GM18868 (cell line): ENCODE measurements around the gene BEND7.
"Not testable (repeated sequence)": the region's sequence is repeated elsewhere in the genome, so short reads cannot be mapped to it uniquely, and the experiment has no call there.

Source experiments
- ATAC-seq: cut with Tn5 transposase; IDR thresholded peaks from one replicate; pipeline ENCODE4 v1.9.1; 2021; ENCODE audit warnings: mild to moderate bottlenecking, moderate library complexity; ENCODE audit not compliant: unreplicated experiment

Gene BEND7

DNA sequence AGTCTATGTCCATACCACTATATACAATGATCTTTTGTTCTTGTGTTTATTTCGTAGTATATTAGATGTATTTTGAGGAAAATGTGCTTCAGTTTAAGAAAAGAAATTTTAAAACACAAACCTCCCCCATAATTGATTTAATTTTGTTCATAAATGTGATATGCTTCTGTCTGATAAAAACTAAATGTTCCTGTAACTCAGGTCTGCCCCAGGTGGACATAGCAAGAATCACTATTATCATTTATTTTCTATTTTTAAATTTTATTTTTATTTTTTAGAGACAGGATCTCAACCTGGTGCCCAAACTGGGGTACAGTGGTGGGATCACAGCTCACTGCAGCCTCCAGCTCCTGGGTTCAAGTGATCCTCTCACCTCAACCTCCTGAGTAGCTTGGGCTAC, 43.2 kb downstream of the BEND7 start:
- ATAC-seq = no peak

DNA sequence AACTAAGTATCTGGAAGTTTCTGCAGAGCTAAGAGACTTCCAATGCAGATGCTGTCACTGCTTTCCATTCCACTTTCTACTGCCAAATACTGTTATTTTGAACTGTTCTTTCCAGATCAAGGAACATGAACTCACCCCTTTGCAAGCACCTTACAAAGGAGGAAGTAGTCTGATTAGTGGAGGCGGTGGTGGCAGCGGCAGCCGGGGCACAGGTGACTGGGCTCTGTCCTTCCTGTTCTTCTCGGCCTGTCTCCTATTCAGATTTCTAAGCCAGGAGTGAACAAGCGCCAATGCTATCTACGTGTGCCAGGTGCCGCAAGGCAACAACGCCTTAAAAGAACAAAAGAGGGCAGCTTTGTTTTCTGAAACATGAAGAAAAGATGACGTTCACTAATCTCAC, 44.9 kb downstream of the BEND7 start:
- no peak for ATAC-seq

DNA sequence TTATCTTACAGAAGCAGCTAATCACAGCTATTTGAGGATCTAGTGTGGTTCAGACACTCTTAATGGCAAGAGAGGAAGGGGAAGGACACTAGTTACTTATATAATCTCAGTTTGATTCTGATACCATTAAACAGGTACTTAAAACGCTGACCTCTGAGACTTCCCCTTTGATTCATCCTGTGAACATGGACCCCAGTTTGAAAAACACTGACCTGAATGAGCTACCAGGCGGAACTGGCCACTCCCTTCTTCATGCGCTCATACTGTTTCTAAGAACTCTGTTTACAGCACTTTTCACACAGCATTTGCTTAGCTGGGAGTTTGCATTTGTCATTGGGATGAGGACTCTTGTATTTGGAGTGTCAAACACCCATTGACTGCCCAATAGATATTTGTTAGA, 45.7 kb downstream of the BEND7 start:
- ATAC-seq = peak; percentile 66

DNA sequence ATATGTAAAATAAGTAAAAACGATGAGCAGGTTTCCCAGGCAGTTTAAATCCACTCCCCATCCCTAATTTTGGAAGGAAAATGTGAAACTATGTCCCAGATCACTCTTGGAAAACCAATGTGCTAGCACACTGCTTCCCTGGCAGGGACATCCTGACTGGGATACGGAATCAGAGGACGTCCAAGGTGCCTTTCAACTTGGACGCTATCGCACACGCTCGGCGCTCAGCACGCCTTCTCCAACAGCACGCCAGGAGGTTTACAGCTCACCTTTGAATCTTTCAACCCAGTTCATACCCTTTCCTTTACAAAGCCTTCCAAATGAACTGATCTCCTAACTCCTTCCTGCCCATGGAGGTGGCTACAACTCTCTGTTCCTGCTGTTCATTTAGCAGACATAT, 47.1 kb downstream of the BEND7 start:
- ATAC-seq = no peak

- no peak for ATAC-seq
Measured at GRCh38 chr10:13475124-13475523, 53.7 kb downstream of the BEND7 start.

- no peak for ATAC-seq
Measured at GRCh38 chr10:13473986-13474385, 54.8 kb downstream of the BEND7 start.

- no peak for ATAC-seq
Measured at GRCh38 chr10:13472359-13472758, 56.5 kb downstream of the BEND7 start.

DNA sequence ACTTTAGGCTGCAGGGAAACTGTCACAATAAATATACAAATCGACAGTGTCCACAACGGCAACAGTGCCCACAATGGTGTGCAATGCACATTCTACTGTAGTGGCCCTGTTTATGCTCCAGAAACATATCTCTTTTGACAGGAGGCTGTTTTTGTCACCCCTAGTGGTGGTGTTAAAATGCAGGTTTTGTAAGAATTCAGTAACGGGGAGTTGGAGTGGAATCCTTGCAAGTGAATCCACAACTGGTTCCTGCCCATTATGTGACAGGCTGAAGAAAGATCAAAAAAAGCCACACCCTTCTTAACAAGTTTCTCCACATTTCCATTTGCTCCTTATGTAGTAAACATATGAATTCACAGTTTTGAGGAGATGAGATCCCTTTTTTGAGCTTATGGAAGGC, 58.5 kb downstream of the BEND7 start:
- ATAC-seq = no peak

GRCh38 chr10:13462551-13462950, 66.3 kb downstream of the BEND7 start:
- ATAC-seq = no peak

DNA sequence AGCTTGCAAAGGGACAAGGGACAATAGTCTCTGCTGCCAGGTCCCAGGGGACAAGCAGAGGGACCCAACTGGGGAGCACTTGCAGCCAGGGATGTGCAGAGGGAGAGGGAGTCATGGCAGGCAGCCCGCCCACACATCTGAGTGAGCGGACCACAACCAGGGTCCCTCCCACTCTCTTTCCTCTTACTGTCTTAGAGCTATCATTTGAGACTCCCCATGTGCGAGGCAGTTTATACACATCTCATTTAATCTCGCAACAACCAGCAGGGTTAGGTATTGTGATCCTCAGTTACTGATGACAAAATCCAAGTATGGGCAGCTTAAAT, 70.2 kb downstream of the BEND7 start:
- ATAC-seq = no peak

- no peak for ATAC-seq
Measured at GRCh38 chr10:13457958-13458686, 70.7 kb downstream of the BEND7 start.

DNA sequence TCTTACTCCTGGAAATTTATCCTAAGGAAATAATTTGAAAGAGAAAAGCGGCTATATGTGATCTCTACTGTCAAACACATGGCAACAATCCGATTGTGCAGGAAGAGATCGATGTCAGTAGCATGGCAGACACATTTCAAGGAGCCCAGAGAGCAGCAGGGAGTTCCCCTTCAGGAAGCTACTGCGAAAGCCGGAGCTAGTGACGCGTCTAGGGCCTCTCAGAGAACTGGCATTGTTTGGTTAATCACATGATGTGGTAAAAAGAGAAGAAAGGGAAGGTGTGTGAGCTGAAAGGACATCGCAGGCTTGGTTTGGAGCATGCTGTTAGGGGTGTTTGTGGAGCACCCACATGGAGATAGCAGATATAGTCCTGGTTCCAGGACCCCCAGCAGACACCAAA, 74.9 kb downstream of the BEND7 start:
- ATAC-seq = no peak

- no peak for ATAC-seq
Measured at GRCh38 chr10:13450069-13450468, 78.7 kb downstream of the BEND7 start.

DNA sequence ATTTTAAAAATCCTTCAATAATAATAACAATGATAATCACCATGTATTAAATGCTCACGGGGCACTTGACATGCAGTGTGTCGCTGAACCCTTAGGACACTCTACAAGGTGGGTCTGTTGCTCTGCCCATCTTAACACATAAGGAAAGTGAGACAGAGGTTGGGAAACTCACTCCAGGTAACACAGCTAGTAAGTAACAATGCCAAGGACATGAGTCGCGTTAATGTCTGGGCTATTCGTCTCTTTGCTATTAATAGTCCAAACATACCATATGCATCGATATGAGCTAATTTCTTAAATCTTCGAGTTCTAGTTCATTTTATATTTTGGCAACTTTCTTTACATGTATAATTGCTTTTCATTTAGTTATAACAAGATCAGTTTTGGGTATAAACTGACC, 79.5 kb downstream of the BEND7 start:
- no peak for ATAC-seq

DNA sequence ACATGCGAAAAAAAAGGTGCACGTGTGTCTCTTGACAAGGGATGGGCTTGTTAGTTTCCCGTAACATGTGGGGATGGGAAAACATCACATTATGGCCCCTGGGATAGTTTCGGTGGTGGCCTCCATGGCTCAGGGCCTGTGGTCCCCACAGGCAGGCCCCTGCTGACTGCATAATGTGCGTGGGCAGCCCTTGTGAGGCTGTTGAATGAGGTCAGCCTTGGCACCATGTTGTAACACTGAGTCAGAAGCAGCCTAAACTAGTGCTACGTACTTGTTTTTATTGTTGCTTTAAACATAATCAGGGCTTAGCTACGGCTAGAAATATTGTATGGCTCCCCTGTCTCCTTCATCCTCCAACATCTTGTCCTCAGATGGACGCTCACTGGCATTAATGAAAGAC, 80.6 kb downstream of the BEND7 start:
- ATAC-seq = no peak

- ATAC-seq = no peak
Measured at GRCh38 chr10:13445656-13446400, 83.0 kb downstream of the BEND7 start.

DNA sequence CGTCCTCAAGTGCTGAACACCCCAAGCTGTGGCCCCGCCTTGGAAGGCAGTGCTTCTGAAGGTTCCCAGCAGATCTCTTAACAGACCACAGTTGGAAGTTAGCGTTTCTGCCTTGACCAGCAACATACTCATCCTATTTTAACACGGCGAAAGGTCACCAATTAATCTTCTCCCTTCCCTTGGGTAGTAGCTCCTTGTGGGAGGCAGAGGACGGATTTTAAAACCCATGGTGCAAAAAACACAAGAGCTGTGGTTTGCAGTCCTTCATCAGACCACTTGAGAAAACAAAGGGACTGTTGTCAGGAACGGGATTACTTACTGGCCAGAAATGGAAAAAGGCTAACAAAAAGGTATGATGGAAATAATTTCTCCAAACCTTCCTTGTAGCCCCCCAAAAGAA, 87.3 kb downstream of the BEND7 start:
- no peak for ATAC-seq

- peak; percentile 78 for ATAC-seq
Measured at GRCh38 chr10:13440185-13441061, 88.4 kb downstream of the BEND7 start.

- ATAC-seq = no peak
Measured at GRCh38 chr10:13439313-13440184, 89.3 kb downstream of the BEND7 start.

DNA sequence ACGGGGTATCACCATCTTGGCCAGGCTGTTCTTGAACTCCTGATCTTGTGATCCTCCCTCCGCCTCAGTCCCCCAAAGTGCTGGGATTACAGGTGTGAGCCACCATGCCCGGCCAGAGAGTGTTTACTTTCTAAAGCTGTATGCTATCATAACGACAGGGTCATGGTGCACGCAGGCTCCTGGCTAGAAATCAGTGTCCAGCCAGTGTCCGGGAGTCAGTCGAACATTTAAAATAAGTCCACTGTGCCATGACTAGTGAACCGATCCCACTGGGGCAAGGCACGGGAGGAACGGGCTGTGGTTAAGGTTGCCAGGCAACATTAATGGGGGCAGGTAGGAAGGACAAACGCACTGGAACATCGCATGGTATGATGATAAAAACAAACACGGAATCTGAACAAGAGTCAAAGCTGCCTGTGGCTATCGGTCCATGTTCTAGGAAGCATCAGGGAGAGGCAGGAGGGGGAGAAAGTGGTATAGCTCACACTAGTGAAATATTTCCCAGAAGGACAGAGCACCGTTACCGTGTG, 91.7 kb downstream of the BEND7 start:
- ATAC-seq = no peak

DNA sequence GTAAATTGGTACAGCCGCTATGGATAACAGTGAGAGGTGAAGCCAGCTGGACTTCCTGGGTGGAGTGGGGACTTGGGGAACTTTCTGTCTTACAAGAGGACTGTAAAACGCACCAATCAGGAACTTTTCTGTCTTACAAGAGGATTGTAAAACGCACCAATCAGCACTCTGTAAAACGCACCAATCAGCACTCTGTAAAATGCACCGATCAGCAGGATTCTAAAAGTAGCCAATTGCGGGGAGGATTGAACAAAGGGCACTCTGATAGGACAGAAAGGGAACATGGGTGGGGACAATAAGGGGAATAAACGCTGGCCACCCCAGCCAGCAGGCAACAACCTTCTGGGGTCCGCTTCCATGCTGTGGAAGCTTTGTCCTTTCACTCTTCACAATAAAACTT, 100.9 kb downstream of the BEND7 start:
- ATAC-seq = not testable (repeated sequence)
